ENCODE results near the gene NTSR1. TPM values are rescaled to one million over a fixed set of nuclear protein-coding genes. Genes with fewer than 3 reads are reported as not detected.

Gene NTSR1
- total RNA-seq, 5 donors from 2014 or later (not counting 1 experiment from before 2014, with no cell fraction given) = 0.33 to 0.63 (median 0.53) TPM; not detected in 2

DNA sequence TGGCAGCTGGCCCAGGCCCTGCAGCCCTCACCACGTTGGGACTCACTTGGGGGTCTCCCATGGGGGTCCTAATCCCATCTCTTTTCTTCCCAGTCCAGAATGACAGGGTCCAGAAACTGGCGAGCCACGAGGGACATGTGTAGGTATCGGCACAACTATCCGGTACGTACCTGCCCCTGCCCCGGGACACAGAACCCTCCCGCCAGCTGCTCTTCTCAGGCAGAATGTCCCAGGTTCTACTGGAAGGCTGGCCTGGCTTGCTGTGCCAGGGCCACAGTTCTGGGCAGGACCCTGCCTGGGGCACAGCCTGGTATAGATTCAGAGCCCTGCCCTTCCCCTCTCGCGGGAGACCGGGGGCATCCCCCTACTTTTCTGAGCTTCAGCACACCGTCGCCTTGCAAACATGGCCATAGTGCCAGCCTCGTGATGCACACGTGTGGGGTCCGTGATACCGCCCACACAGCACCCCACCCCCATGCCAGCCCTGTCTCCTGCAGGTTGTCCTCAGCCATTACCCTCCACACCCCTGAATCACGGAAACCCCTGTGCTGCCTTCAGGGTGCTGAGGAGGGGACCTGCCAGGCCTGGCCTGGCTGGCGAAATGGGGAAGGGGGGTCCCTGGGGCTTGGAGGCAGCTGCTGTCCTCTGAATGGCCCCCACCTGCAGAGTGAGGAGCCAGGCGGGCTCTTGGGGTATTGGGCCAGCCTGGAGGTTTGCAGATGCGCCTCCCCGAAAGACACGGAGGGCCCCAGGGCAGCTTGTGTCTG is 99.0 kb downstream of the NTSR1 start:
- peaks cover 29 to 32% (median 29%) of the 10 kb centered on the region in 3 donors for H3K4me1 Mint-ChIP-seq
- ChIA-PET CTCF (interaction anchor here (0.6 to 1.6 kb wide), 6 partner anchors 13 to 797 kb away, joined by 3 to 12 read pairs (median 6); no protein-coding TSS in a partner anchor), POLR2A (interaction anchor here in 1 of 2 donors (0.6 kb wide), 1 partner anchor 257 kb away, joined by 5 read pairs; no protein-coding TSS in a partner anchor)
- H3K36me3 ChIP-seq (ENCODE audit: control insufficient read depth in 2 of 2, extremely low read depth in 1 of 2, insufficient read depth in 1 of 2, low read length in 1 of 2) = peaks cover 25 to 58% of the 10 kb centered on the region in 2 donors
- no peak for DNase-seq
- H3K27me3 Mint-ChIP-seq = no peaks in the 10 kb centered on the region
- peak overlapping the region in 1 of 2 donors; percentile 44 for H3K27ac Mint-ChIP-seq
- peaks cover 6 to 53% of the 10 kb centered on the region in 2 experiments for H3K4me1 ChIP-seq (ENCODE audit: control insufficient read depth in 1 of 2, extremely low read depth in 1 of 2, insufficient read depth in 2 of 2, low read length in 2 of 2)
- H3K4me3 Mint-ChIP-seq = peak overlapping the region; percentile 28 to 78 (median 63)
- H3K9me3 Mint-ChIP-seq = no peaks in the 10 kb centered on the region
- H3K9me3 ChIP-seq = no peaks in the 10 kb centered on the region
- peaks cover 11% of the 10 kb centered on the region for H3K36me3 Mint-ChIP-seq
- 90% methylated on average over 21 of the region's 23 CpGs for WGBS (ENCODE audit: insufficient coverage)
- no peak for ATAC-seq (replicated peaks in 1 of 4)
- H3K27me3 ChIP-seq (replicated peaks in 1 of 2; ENCODE audit: control insufficient read depth in 2 of 2, extremely low read depth in 1 of 2, insufficient read depth in 2 of 2, low read length in 1 of 2) = no peaks in the 10 kb centered on the region
- H3K4me3 ChIP-seq (ENCODE audit: control insufficient read depth in 1 of 2, extremely low read depth in 1 of 2, low read length in 1 of 2) = no peak overlapping the region
- H3K27ac ChIP-seq (ENCODE audit: low read length) = no peak overlapping the region

DNA sequence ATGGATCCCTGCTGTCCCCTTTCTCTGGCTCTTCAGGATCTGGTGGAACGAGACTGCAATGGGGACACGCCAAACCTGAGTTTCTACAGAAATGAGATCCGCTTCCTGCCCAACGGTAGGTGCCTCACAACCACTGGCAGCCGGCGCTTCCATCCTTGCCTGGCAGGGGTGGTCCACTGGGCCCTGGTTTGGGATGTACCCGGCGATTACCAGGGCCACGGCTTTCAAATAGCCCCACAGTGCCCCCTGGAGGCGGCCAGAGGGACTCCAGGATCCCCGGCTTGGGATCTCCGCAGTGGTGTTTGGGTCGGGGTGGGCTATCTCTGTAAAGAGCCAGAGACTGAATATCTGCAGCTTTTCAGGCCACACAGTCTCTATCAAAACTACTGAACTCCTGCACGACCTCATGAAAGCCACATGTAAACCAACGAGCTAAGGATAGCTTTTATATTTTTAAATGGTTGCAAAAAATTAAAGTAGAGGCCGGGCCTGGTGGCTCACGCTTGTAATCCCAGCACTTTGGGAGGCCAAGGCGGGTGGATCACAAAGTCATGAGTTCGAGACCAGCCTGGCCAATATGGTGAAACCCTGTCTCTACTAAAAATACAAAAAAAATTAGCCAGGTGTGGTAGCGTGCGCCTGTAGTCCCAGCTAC is 99.7 kb downstream of the NTSR1 start:
- peaks cover 6 to 53% of the 10 kb centered on the region in 2 experiments for H3K4me1 ChIP-seq (ENCODE audit: control insufficient read depth in 1 of 2, extremely low read depth in 1 of 2, insufficient read depth in 2 of 2, low read length in 2 of 2)
- Mint-ChIP-seq H3K36me3 (peaks cover 11% of the 10 kb centered on the region), H3K9me3 (no peaks in the 10 kb centered on the region), H3K4me3 (peak overlapping the region; percentile 42 to 63 (median 62)), H3K27me3 (no peaks in the 10 kb centered on the region), H3K4me1 (peaks cover 29 to 31% (median 29%) of the 10 kb centered on the region in 3 donors), H3K27ac (peak overlapping the region; percentile 68 to 75)
- CTCF ChIA-PET = interaction anchor here (0.6 to 1.6 kb wide), 8 partner anchors 14 to 797 kb away, joined by 3 to 12 read pairs (median 4); no protein-coding TSS in a partner anchor
- 44% methylated on average over 13 of the region's 21 CpGs for WGBS (ENCODE audit: insufficient coverage)
- H3K4me3 ChIP-seq (ENCODE audit: control insufficient read depth in 1 of 2, extremely low read depth in 1 of 2, low read length in 1 of 2) = no peak overlapping the region
- DNase-seq (peak; percentile 22 to 82 (median 67)), ATAC-seq (replicated peaks in 1 of 4) (peak; percentile 35 to 47 (median 40))
- peaks cover 28 to 60% of the 10 kb centered on the region in 2 donors for H3K36me3 ChIP-seq (ENCODE audit: control insufficient read depth in 2 of 2, extremely low read depth in 1 of 2, insufficient read depth in 1 of 2, low read length in 1 of 2)
- no peaks in the 10 kb centered on the region for H3K27me3 ChIP-seq (replicated peaks in 1 of 2; ENCODE audit: control insufficient read depth in 2 of 2, extremely low read depth in 1 of 2, insufficient read depth in 2 of 2, low read length in 1 of 2)
- POLR2A ChIA-PET = interaction anchor here in 1 of 2 donors (0.6 kb wide), 1 partner anchor 258 kb away, joined by 5 read pairs; no protein-coding TSS in a partner anchor
- H3K9me3 ChIP-seq = no peaks in the 10 kb centered on the region
- no peak overlapping the region for H3K27ac ChIP-seq (ENCODE audit: low read length)

DNA sequence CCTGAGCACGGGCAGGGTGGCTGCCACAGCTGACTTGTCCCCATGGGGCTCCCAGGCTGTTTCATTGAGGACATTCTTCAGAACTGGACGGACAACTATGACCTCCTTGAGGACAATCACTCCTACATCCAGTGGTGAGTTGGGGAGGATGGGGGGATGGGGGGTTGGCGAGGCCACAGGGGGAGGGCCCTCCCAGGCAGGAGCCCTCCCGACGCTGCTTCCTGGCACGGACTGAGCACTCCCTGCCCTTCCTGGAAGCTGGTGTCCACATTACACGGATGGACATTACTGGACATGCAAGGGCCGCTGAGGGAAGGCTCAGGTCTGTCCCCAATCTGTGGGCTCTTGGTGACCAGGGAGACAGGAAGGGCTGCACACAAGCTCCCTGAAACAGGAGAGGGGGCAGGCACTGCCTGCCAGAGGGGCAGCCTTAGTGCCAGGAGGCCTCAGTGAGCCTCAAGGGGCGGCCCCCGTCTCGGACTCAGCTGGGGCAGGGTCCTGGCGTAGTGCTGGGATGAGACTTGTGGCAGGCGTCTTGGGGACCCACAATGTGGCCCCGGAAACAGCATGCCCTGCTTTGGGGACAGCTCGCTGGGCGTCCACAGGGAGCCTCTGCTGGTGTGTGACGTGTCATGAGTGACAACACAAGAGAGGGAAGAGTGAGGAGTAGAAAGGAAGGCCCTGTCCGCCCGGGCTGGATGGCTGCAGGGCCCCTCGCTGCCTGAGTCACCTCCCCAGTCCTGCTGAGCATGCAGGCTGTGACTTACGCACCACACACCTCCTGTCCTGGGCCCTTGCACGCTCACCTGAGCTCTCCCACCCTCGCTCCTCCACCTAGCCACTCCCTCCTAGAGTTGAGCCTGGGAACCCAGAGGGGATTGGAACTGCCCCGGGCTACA is 101.1 kb downstream of the NTSR1 start:
- WGBS (ENCODE audit: insufficient coverage) = 95% methylated on average over 13 of the region's 24 CpGs
- Mint-ChIP-seq H3K36me3 (peaks cover 11% of the 10 kb centered on the region), H3K27ac (no peak overlapping the region), H3K27me3 (peaks cover 0 to 2% of the 10 kb centered on the region in 2 donors), H3K9me3 (no peaks in the 10 kb centered on the region), H3K4me3 (no peak overlapping the region), H3K4me1 (peaks cover 20 to 27% (median 22%) of the 10 kb centered on the region in 3 donors)
- DNase-seq = no peak
- ChIA-PET CTCF (interaction anchor here in 1 of 2 donors (0.8 kb wide), 1 partner anchor 162 kb away, joined by 3 read pairs; no protein-coding TSS in a partner anchor), POLR2A (interaction anchor here in 1 of 2 donors (0.6 kb wide), 1 partner anchor 20 kb away, joined by 4 read pairs; no protein-coding TSS in a partner anchor)
- Histone ChIP-seq H3K36me3 (ENCODE audit: control insufficient read depth in 2 of 2, extremely low read depth in 1 of 2, insufficient read depth in 1 of 2, low read length in 1 of 2) (peaks cover 34 to 63% of the 10 kb centered on the region in 2 donors), H3K4me3 (ENCODE audit: control insufficient read depth in 1 of 2, extremely low read depth in 1 of 2, low read length in 1 of 2) (no peak overlapping the region), H3K4me1 (ENCODE audit: control insufficient read depth in 1 of 2, extremely low read depth in 1 of 2, insufficient read depth in 2 of 2, low read length in 2 of 2) (peaks cover 6 to 53% of the 10 kb centered on the region in 2 experiments), H3K27me3 (replicated peaks in 1 of 2; ENCODE audit: control insufficient read depth in 2 of 2, extremely low read depth in 1 of 2, insufficient read depth in 2 of 2, low read length in 1 of 2) (peaks cover 0 to 7% of the 10 kb centered on the region in 2 experiments), H3K9me3 (no peaks in the 10 kb centered on the region), H3K27ac (ENCODE audit: low read length) (no peak overlapping the region)
- ATAC-seq (replicated peaks in 1 of 4) = no peak

DNA sequence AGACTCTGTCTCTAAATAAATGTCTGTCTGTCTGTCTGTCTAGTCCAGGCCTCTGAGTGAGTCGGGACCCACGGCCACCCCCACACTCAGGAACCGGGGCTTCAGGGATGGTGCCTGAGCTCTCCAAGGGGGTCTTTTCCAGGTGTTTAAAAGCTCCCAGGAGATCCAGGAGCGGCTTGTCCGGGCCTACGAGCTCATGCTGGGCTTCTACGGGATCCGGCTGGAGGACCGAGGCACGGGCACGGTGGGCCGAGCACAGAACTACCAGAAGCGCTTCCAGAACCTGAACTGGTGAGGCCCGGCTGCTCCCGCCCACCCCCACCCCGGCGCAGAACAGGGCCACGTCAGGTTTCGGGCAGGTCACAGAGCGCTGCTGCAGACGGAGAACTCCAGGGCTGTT is 102.7 kb downstream of the NTSR1 start:
- ChIA-PET CTCF (no interaction called here), POLR2A (no interaction called here)
- Mint-ChIP-seq H3K9me3 (no peaks in the 10 kb centered on the region), H3K4me1 (peaks cover 16 to 30% (median 28%) of the 10 kb centered on the region in 3 donors), H3K27me3 (peaks cover 0 to 14% of the 10 kb centered on the region in 2 donors), H3K4me3 (no peak overlapping the region), H3K27ac (no peak overlapping the region), H3K36me3 (peaks cover 11% of the 10 kb centered on the region)
- H3K4me3 ChIP-seq (ENCODE audit: control insufficient read depth in 1 of 2, extremely low read depth in 1 of 2, low read length in 1 of 2) = no peak overlapping the region
- ATAC-seq (replicated peaks in 1 of 4) = no peak
- 98% methylated on average over 18 of the region's 21 CpGs for WGBS (ENCODE audit: insufficient coverage)
- peaks cover 34 to 63% of the 10 kb centered on the region in 2 donors for H3K36me3 ChIP-seq (ENCODE audit: control insufficient read depth in 2 of 2, extremely low read depth in 1 of 2, insufficient read depth in 1 of 2, low read length in 1 of 2)
- H3K9me3 ChIP-seq = no peaks in the 10 kb centered on the region
- no peak for DNase-seq
- peaks cover 6 to 58% of the 10 kb centered on the region in 2 experiments for H3K4me1 ChIP-seq (ENCODE audit: control insufficient read depth in 1 of 2, extremely low read depth in 1 of 2, insufficient read depth in 2 of 2, low read length in 2 of 2)
- no peak overlapping the region for H3K27ac ChIP-seq (ENCODE audit: low read length)
- peaks cover 0 to 23% of the 10 kb centered on the region in 2 experiments for H3K27me3 ChIP-seq (replicated peaks in 1 of 2; ENCODE audit: control insufficient read depth in 2 of 2, extremely low read depth in 1 of 2, insufficient read depth in 2 of 2, low read length in 1 of 2)

DNA sequence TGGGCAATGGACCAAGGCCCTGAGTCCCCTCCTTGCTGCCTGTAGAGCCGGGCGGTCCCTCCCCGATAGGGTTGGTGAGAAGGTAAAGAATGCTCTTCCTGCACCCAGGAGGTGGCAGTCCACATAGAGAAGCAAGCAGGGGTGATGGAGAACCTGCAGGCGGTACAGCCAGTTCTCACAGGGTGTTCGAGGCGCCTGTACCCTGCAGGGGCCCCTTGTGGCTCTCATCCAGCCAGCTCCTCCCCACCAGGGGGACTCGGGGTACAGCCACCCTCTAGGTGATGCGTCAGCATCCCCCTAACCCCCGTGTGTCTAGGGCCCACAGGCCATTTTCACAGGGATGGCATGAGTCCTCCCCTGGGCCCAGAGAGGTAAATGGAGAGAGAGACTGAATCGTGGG is 103.1 kb downstream of the NTSR1 start:
- peaks cover 0 to 27% of the 10 kb centered on the region in 2 experiments for H3K27me3 ChIP-seq (replicated peaks in 1 of 2; ENCODE audit: control insufficient read depth in 2 of 2, extremely low read depth in 1 of 2, insufficient read depth in 2 of 2, low read length in 1 of 2)
- DNase-seq (no peak), ATAC-seq (replicated peaks in 1 of 4) (no peak)
- H3K27ac ChIP-seq (ENCODE audit: low read length) = no peak overlapping the region
- CTCF ChIA-PET = no interaction called here
- Mint-ChIP-seq H3K27me3 (peaks cover 0 to 16% of the 10 kb centered on the region in 2 donors), H3K4me3 (peak overlapping the region in 1 of 3 donors; percentile 5), H3K36me3 (peaks cover 11% of the 10 kb centered on the region), H3K4me1 (peaks cover 12 to 28% (median 24%) of the 10 kb centered on the region in 3 donors), H3K27ac (no peak overlapping the region), H3K9me3 (no peaks in the 10 kb centered on the region)
- POLR2A ChIA-PET = no interaction called here
- H3K9me3 ChIP-seq = no peaks in the 10 kb centered on the region
- H3K4me3 ChIP-seq (ENCODE audit: control insufficient read depth in 1 of 2, extremely low read depth in 1 of 2, low read length in 1 of 2) = no peak overlapping the region
- H3K36me3 ChIP-seq (ENCODE audit: control insufficient read depth in 2 of 2, extremely low read depth in 1 of 2, insufficient read depth in 1 of 2, low read length in 1 of 2) = peaks cover 34 to 62% of the 10 kb centered on the region in 2 donors
- H3K4me1 ChIP-seq (ENCODE audit: control insufficient read depth in 1 of 2, extremely low read depth in 1 of 2, insufficient read depth in 2 of 2, low read length in 2 of 2) = peaks cover 4 to 58% of the 10 kb centered on the region in 2 experiments
- WGBS (ENCODE audit: insufficient coverage) = 92% methylated on average over 4 of the region's 10 CpGs
